Adrenal gland (tissue), 5 donors: ENCODE measurements around the gene SYNGR2.

Source experiments
- CTCF ChIP-seq, 6 experiments: fragments of 450-650 bp in 4 of 6; fragments of 200-600 bp in 2 of 6; sonication (generic) in 1 of 6; IDR thresholded peaks; 1 replicate in 5 of 6; 2 replicates in 1 of 6; pipeline versions ENCODE4 v1.5.1 to v1.8.0; 2016 to 2021; ENCODE audit warnings: antibody characterized with exemption in 6 of 6, mild to moderate bottlenecking in 2 of 6, moderate library complexity in 1 of 6
- POLR2A ChIP-seq, 2 donors: fragments of 450-650 bp; IDR thresholded peaks; one replicate each; pipeline ENCODE4 v1.6.1; 2017; ENCODE audit warnings: antibody characterized with exemption in 2 of 2, mild to moderate bottlenecking in 2 of 2, moderate library complexity in 1 of 2
- donor health status: DM: no; HTN: no; CAD: no.

- TF ChIP-seq CTCF (IDR thresholded peaks at IDR 0.05) (no peak), POLR2A (IDR thresholded peaks at IDR 0.05) (no peak)
Observed at GRCh38 chr17:78173097-78173715, 4.8 kb downstream of the SYNGR2 start.
